ENCODE measurements around the gene HOXC12. TPM values are rescaled to one million over a fixed set of nuclear protein-coding genes. Genes with fewer than 3 reads are reported as not detected.

Gene HOXC12
- total RNA-seq, 3 donors from 2014 or later: not detected

GRCh38 chr12:53994264-53995001, 39.7 kb downstream of the HOXC12 start:
- peak in 1 of 3 donors; percentile 38 for DNase-seq
- intact Hi-C loops (cut with DNase I, micrococcal nuclease): no loop called here
- H3K4me3 ChIP-seq: no peak overlapping the region

GRCh38 chr12:53995002-53995377, 40.3 kb downstream of the HOXC12 start:
- DNase-seq (peak in 1 of 3 donors; percentile 30), ATAC-seq (peak; percentile 6)
- Histone ChIP-seq H3K36me3 (ENCODE audit: low read depth) (no peaks in the 10 kb centered on the region), H3K4me3 (no peak overlapping the region), H3K9me3 (no peaks in the 10 kb centered on the region), H3K4me1 (ENCODE audit: low read depth) (peaks cover 30% of the 10 kb centered on the region)
- TF ChIP-seq CTCF (IDR thresholded peaks at IDR 0.05): no peak
- intact Hi-C loops (cut with DNase I, micrococcal nuclease): no loop called here

More at GRCh38 chr12:53994264-53995001, 39.7 kb downstream of the HOXC12 start:
- no peaks in the 10 kb centered on the region for H3K36me3 ChIP-seq (ENCODE audit: low read depth)
- no peaks in the 10 kb centered on the region for H3K9me3 ChIP-seq
- no peak for TF ChIP-seq CTCF (IDR thresholded peaks at IDR 0.05)
- peaks cover 28% of the 10 kb centered on the region for H3K4me1 ChIP-seq (ENCODE audit: low read depth)
- ATAC-seq: peak; percentile 9

- H3K4me1 ChIP-seq (ENCODE audit: low read depth): peaks cover 34% of the 10 kb centered on the region
- H3K36me3 ChIP-seq (ENCODE audit: low read depth): no peaks in the 10 kb centered on the region
- DNase-seq (peak; percentile 13 to 51 (median 33)), ATAC-seq (peak; percentile 57)
- intact Hi-C loops (cut with DNase I, micrococcal nuclease): no loop called here
- H3K9me3 ChIP-seq: no peaks in the 10 kb centered on the region
- no peak overlapping the region for H3K4me3 ChIP-seq
- no peak for TF ChIP-seq CTCF (IDR thresholded peaks at IDR 0.05)
Measured at GRCh38 chr12:53995378-53996239, 40.9 kb downstream of the HOXC12 start.

- intact Hi-C loops (cut with DNase I, micrococcal nuclease): no loop called here
- no peak for TF ChIP-seq CTCF (IDR thresholded peaks at IDR 0.05)
Measured at GRCh38 chr12:53996240-53997203, 41.8 kb downstream of the HOXC12 start.

More at GRCh38 chr12:53996240-53997203, 41.8 kb downstream of the HOXC12 start:
- Histone ChIP-seq H3K36me3 (ENCODE audit: low read depth) (no peaks in the 10 kb centered on the region), H3K9me3 (no peaks in the 10 kb centered on the region), H3K4me3 (no peak overlapping the region), H3K4me1 (ENCODE audit: low read depth) (peaks cover 32% of the 10 kb centered on the region)
- ATAC-seq (no peak), DNase-seq (no peak)

Measured in mucosa of descending colon (tissue), 3 donors.